Left kidney (tissue), 2 donors: ENCODE results near the gene MSI2. TPM values are rescaled to one million over a fixed set of nuclear protein-coding genes. Genes with fewer than 3 reads are reported as not detected.
A peak's percentile ranks its signal among the peaks of the same experiment; 100 is the strongest.

Experiments
- DNase-seq: peaks from one replicate; pipeline ENCODE4 v3.0.0-alpha.2; 2013
- polyA plus RNA-seq: library from polyadenylated mRNA; unstranded; fragments of 120-200 nt; gene quantifications from one replicate; pipeline ENCODE4 v1.2.1, GENCODE V29; 2013; ENCODE audit not compliant: insufficient read length

Gene MSI2
- polyA plus RNA-seq, 1 donor = 106 TPM

GRCh38 chr17:57391857-57392471 lies 135.6 kb downstream of the MSI2 start:
- DNase-seq = no peak

- no peak for DNase-seq
Observed at GRCh38 chr17:57393368-57393767, 137.0 kb downstream of the MSI2 start.

- DNase-seq = no peak
Observed at GRCh38 chr17:57394375-57394774, 138.1 kb downstream of the MSI2 start.

GRCh38 chr17:57395721-57396321 lies 139.5 kb downstream of the MSI2 start:
- DNase-seq = no peak

GRCh38 chr17:57396511-57396921 lies 140.2 kb downstream of the MSI2 start:
- DNase-seq = peak; percentile 79

GRCh38 chr17:57397402-57397801 lies 141.1 kb downstream of the MSI2 start:
- no peak for DNase-seq

GRCh38 chr17:57399690-57400089 lies 143.4 kb downstream of the MSI2 start:
- DNase-seq = no peak

GRCh38 chr17:57400648-57401047 lies 144.3 kb downstream of the MSI2 start:
- DNase-seq = no peak

- no peak for DNase-seq
Observed at GRCh38 chr17:57401556-57402488, 145.5 kb downstream of the MSI2 start.

GRCh38 chr17:57402681-57403180 lies 146.4 kb downstream of the MSI2 start:
- no peak for DNase-seq

GRCh38 chr17:57403236-57403635 lies 146.9 kb downstream of the MSI2 start:
- DNase-seq = no peak

GRCh38 chr17:57404073-57404472 lies 147.8 kb downstream of the MSI2 start:
- no peak for DNase-seq

GRCh38 chr17:57404795-57405490 lies 148.6 kb downstream of the MSI2 start:
- DNase-seq = no peak

GRCh38 chr17:57405491-57406072 lies 149.3 kb downstream of the MSI2 start:
- no peak for DNase-seq

GRCh38 chr17:57406131-57406980 lies 150.0 kb downstream of the MSI2 start:
- peak; percentile 71 for DNase-seq

GRCh38 chr17:57406981-57407286 lies 150.6 kb downstream of the MSI2 start:
- DNase-seq = no peak

- peak; percentile 71 for DNase-seq
Observed at GRCh38 chr17:57407287-57408070, 151.2 kb downstream of the MSI2 start.

- no peak for DNase-seq
Observed at GRCh38 chr17:57408071-57408811, 151.9 kb downstream of the MSI2 start.

GRCh38 chr17:57410169-57410568 lies 153.8 kb downstream of the MSI2 start:
- DNase-seq = no peak
